IMR-90 (cell line): Measurements from ENCODE around the gene MADD. TPM values are rescaled to one million over a fixed set of nuclear protein-coding genes. Genes with fewer than 3 reads are reported as not detected.
A peak's percentile ranks its signal among the peaks of the same experiment; 100 is the strongest.

ENCODE experiments used
- ATAC-seq: fragments of 200-7000 bp; cut with Tn5 transposase; 2 replicates; pipeline ENCODE4 v1.9.1; 2020; ENCODE audit warnings: low read depth, mild to moderate bottlenecking, moderate library complexity
- BruUV-seq: library from RNA; stranded (reverse); fragments of 400-500 nt; replicated peaks from 2 replicates; lab custom pipeline; 2021; lab: Mats Ljungman, UMichigan
- CTCF ChIA-PET: fragments of 300-600 bp; formaldehyde crosslinking; extraction: SDS; loops from one replicate; lab custom pipeline; 2021; ENCODE audit warnings: antibody characterized with exemption; lab: Yijun Ruan, JAX
- POLR2A ChIA-PET: fragments of 300-600 bp; sonication (Branson Sonifier 250); formaldehyde crosslinking; loops from one replicate; lab custom pipeline; 2022; ENCODE audit warnings: antibody characterized with exemption; ENCODE audit not compliant: unreplicated experiment; lab: Charles Lee
- DNase-seq: peaks from one replicate; pipeline ENCODE4 v3.0.0; 2013
- H2AFZ ChIP-seq: replicated peaks from 2 replicates; pipeline ENCODE3; 2013; ENCODE audit warnings: low read length, mild to moderate bottlenecking; ENCODE audit not compliant: poor library complexity
- H2AK5ac ChIP-seq: 2 replicates; pipeline ENCODE4 v1.6.1; 2013; ENCODE audit warnings: low read depth, low read length, inconsistent platforms
- H2AK9ac ChIP-seq: replicated peaks from 2 replicates; pipeline ENCODE3; 2013; ENCODE audit warnings: mild to moderate bottlenecking, low read depth, low read length, moderate library complexity; ENCODE audit not compliant: poor library complexity
- H2BK120ac ChIP-seq: 2 replicates; pipeline ENCODE4 v1.6.1; 2013; ENCODE audit warnings: low read depth, low read length, inconsistent platforms
- H2BK15ac ChIP-seq: 3 replicates; pipeline ENCODE4 v1.6.1; 2013; ENCODE audit warnings: low read depth, low read length, inconsistent platforms
- H2BK20ac ChIP-seq: 2 replicates; pipeline ENCODE4 v1.6.1; 2013; ENCODE audit warnings: low read depth, mild to moderate bottlenecking, inconsistent platforms, low read length, moderate library complexity
- H2BK5ac ChIP-seq: 2 replicates; pipeline ENCODE4 v1.6.1; 2013; ENCODE audit warnings: mild to moderate bottlenecking, low read depth, low read length, inconsistent platforms; ENCODE audit not compliant: poor library complexity, severe bottlenecking
- H3K14ac ChIP-seq: replicated peaks from 2 replicates; pipeline ENCODE4 v1.6.1; 2013; ENCODE audit warnings: low read depth, low read length, inconsistent platforms
- H3K18ac ChIP-seq: 2 replicates; pipeline ENCODE4 v1.6.1; 2013; ENCODE audit warnings: low read depth, low read length, control low read depth
- H3K23ac ChIP-seq: 2 replicates; pipeline ENCODE4 v1.6.1; 2013; ENCODE audit warnings: low read depth, low read length, inconsistent platforms
- H3K27ac ChIP-seq: 2 replicates; pipeline ENCODE4 v1.5.1; 2013; ENCODE audit warnings: mild to moderate bottlenecking, control low read depth, low read length; ENCODE audit not compliant: insufficient read depth
- H3K27me3 ChIP-seq: 2 replicates; pipeline ENCODE4 v1.6.1; 2013; ENCODE audit warnings: low read length; ENCODE audit not compliant: control insufficient read depth, insufficient read depth
- H3K36me3 ChIP-seq: 2 replicates; pipeline ENCODE4 v1.6.1; 2013; ENCODE audit warnings: low read length, mixed read lengths; ENCODE audit not compliant: control insufficient read depth, insufficient read depth
- H3K4ac ChIP-seq: 2 replicates; pipeline ENCODE4 v1.6.1; 2013; ENCODE audit warnings: low read depth, low read length, inconsistent platforms
- H3K4me1 ChIP-seq: 2 replicates; pipeline ENCODE4 v1.6.1; 2013; ENCODE audit warnings: low read length, mixed read lengths; ENCODE audit not compliant: control insufficient read depth, insufficient read depth
- H3K4me2 ChIP-seq: 2 replicates; pipeline ENCODE4 v1.6.1; 2013; ENCODE audit warnings: low read depth, mild to moderate bottlenecking, control low read depth, low read length, moderate library complexity
- H3K4me3 ChIP-seq: 2 replicates; pipeline ENCODE4 v1.5.1; 2013; ENCODE audit warnings: low read depth, mild to moderate bottlenecking, control low read depth, low read length, moderate library complexity; ENCODE audit not compliant: insufficient read depth
- H3K56ac ChIP-seq: 2 replicates; pipeline ENCODE4 v1.6.1; 2013; ENCODE audit warnings: low read length, inconsistent platforms; ENCODE audit not compliant: insufficient read depth; ENCODE audit errors: extremely low read depth
- H3K79me1 ChIP-seq, 2 experiments: 2 replicates each; pipeline ENCODE4 v1.6.1; 2013; ENCODE audit warnings: low read length in 2 of 2, inconsistent platforms in 1 of 2, low read depth in 1 of 2
- H3K9ac ChIP-seq: 2 replicates; pipeline ENCODE4 v1.6.1; 2013; ENCODE audit warnings: low read depth, low read length, control low read depth
- H3K9me1 ChIP-seq: 2 replicates; pipeline ENCODE4 v1.6.1; 2013; ENCODE audit warnings: low read length, inconsistent platforms; ENCODE audit not compliant: insufficient read depth
- H3K9me3 ChIP-seq: 2 replicates; pipeline ENCODE4 v1.6.1; 2013; ENCODE audit warnings: low read length; ENCODE audit not compliant: control insufficient read depth, insufficient read depth
- H4K20me1 ChIP-seq: 2 replicates; pipeline ENCODE4 v1.6.1; 2013; ENCODE audit warnings: low read length, inconsistent platforms; ENCODE audit not compliant: insufficient read depth
- H4K5ac ChIP-seq: 2 replicates; pipeline ENCODE4 v1.6.1; 2013; ENCODE audit warnings: mild to moderate bottlenecking, low read depth, low read length, control low read depth
- H4K8ac ChIP-seq, 2 experiments: 2 replicates each; pipeline ENCODE4 v1.6.1; 2013; ENCODE audit warnings: low read depth in 2 of 2, low read length in 2 of 2, control low read depth in 1 of 2, inconsistent platforms in 1 of 2
- H4K91ac ChIP-seq: 2 replicates; pipeline ENCODE4 v1.6.1; 2013; ENCODE audit warnings: low read depth, low read length, inconsistent platforms; ENCODE audit not compliant: insufficient read depth
- BHLHE40 ChIP-seq: fragments of 150-350 bp; IDR thresholded peaks from 2 replicates; pipeline ENCODE4 v1.6.1; 2016; ENCODE audit warnings: mild to moderate bottlenecking, low read depth, low read length
- CEBPB ChIP-seq: IDR thresholded peaks from 2 replicates; pipeline ENCODE4 v1.6.1; 2012; ENCODE audit warnings: low read depth, low read length, improper control_type of control experiment
- CHD1 ChIP-seq: IDR thresholded peaks from 2 replicates; pipeline ENCODE4 v1.6.1; 2012; ENCODE audit warnings: low read depth, low read length, improper control_type of control experiment
- FOS ChIP-seq: fragments of 150-350 bp; IDR thresholded peaks from 2 replicates; pipeline ENCODE4 v1.6.1; 2016; ENCODE audit warnings: low read depth, low read length
- MAFK ChIP-seq: IDR thresholded peaks from 2 replicates; pipeline ENCODE4 v1.6.1; 2012; ENCODE audit warnings: low read depth, low read length, improper control_type of control experiment
- MAZ ChIP-seq: IDR thresholded peaks from 2 replicates; pipeline ENCODE4 v1.6.1; 2012; ENCODE audit warnings: low read depth, mild to moderate bottlenecking, low read length, improper control_type of control experiment, moderate library complexity, borderline replicate concordance
- MXI1 ChIP-seq: IDR thresholded peaks from 2 replicates; pipeline ENCODE4 v1.6.1; 2012; ENCODE audit warnings: low read depth, mild to moderate bottlenecking, low read length, moderate library complexity, borderline replicate concordance
- NFE2L2 ChIP-seq: fragments of 150-350 bp; IDR thresholded peaks from 2 replicates; pipeline ENCODE4 v1.6.1; 2016; ENCODE audit warnings: low read depth, mild to moderate bottlenecking, low read length
- POLR2A ChIP-seq: IDR thresholded peaks from 2 replicates; pipeline ENCODE4 v1.6.1; 2012; ENCODE audit warnings: mild to moderate bottlenecking, low read depth, low read length
- RAD21 ChIP-seq: IDR thresholded peaks from 2 replicates; pipeline ENCODE4 v1.6.1; 2012; ENCODE audit warnings: low read length, improper control_type of control experiment
- RCOR1 ChIP-seq: IDR thresholded peaks from 2 replicates; pipeline ENCODE4 v1.6.1; 2012; ENCODE audit warnings: mild to moderate bottlenecking, low read length, improper control_type of control experiment; ENCODE audit not compliant: insufficient replicate concordance
- RFX5 ChIP-seq: IDR thresholded peaks from 2 replicates; pipeline ENCODE4 v1.8.0; 2012; ENCODE audit warnings: low read depth, mild to moderate bottlenecking, low read length, moderate library complexity
- SMC3 ChIP-seq: fragments of 150-350 bp; IDR thresholded peaks from 2 replicates; pipeline ENCODE4 v1.6.1; 2016; ENCODE audit warnings: low read depth, mild to moderate bottlenecking, antibody characterized with exemption, low read length, moderate library complexity
- WGBS, 2 experiments: methylation state at CpG; one replicate each; pipeline versions ENCODE4 v1.1.5 to v1.1.7; 2013; ENCODE audit warnings: missing lambda C conversion rate in 2 of 2; ENCODE audit not compliant: insufficient read length in 1 of 2; ENCODE audit errors: extremely low coverage in 2 of 2; 5-methylcytosine and 5-hydroxymethylcytosine counted together
- dilution Hi-C: fragments of 300-500 bp; cut with HindIII; formaldehyde crosslinking; loops from one replicate; pipeline ENCODE4 v1.14.3; 2018; ENCODE audit warnings: low sequenced_read_pairs; ENCODE audit not compliant: unreplicated experiment
- in situ Hi-C: fragments of 300-500 bp; cut with MboI; formaldehyde crosslinking; loops from 3 replicates; pipeline ENCODE4 v1.14.3; 2019; ENCODE audit warnings: low sequenced_read_pairs, inconsistent platforms, mixed read lengths
- intact Hi-C: fragments of 100-400 bp; cut with micrococcal nuclease; formaldehyde crosslinking; loops from 2 replicates; pipeline ENCODE4 v1.10.0; 2022
- polyA plus RNA-seq, 3 experiments: library from polyadenylated mRNA; depleted of rRNA; stranded (reverse); fragments of >200 nt; gene quantifications; 2 replicates each; pipeline ENCODE4 v1.2.3, GENCODE V29; 2012; ENCODE audit warnings: low replicate concordance in 1 of 3
- total RNA-seq: library from RNA; depleted of rRNA; stranded (reverse); fragments of >200 nt; gene quantifications from 2 replicates; pipeline ENCODE4 v1.2.3, GENCODE V29; 2012
- TF ChIP-seq, protein P1 (sequence below): fragments of 150-350 bp; IDR thresholded peaks from 2 replicates; pipeline ENCODE4 v1.6.1; 2016; ENCODE audit warnings: low read depth, mild to moderate bottlenecking, low read length, moderate library complexity, borderline replicate concordance
- TF ChIP-seq, protein P2 (sequence below): fragments of 150-350 bp; IDR thresholded peaks from 2 replicates; pipeline ENCODE4 v1.6.1; 2017; ENCODE audit warnings: mild to moderate bottlenecking, antibody characterized with exemption, low read length, low read depth
- TF ChIP-seq, protein P3 (sequence below): conservative IDR thresholded peaks from 2 replicates; pipeline ENCODE4 v1.5.1; 2012; ENCODE audit warnings: mild to moderate bottlenecking, low read depth, low read length, improper control_type of control experiment

MADD gene
- total and polyA plus RNA-seq, 2 of the 4 experiments (the other 2 are of a cell fraction) = 13.3 to 16.4 TPM

DNA sequence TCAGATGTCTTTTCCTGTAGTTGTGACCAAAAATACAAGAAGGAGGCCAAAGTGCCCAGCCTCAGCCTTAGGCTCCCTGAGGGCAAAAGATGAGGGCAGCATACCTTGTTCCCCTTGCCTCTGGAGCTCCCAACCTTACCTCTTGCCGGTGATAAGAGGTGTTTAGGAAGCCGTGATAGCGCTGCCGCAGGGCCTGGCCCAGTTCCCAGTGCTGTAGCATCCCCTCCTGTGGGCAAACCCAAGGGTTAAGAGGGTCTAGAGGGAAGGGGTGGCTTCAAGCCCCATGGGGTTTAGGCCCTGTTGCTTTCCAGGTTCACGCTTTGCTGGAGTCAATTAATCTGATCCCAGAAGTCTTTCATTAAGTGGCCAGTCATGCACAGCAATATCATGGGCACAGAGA is 22.4 kb upstream of the MADD start:
- intact Hi-C loops = no loop called here
- CTCF ChIA-PET = no interaction called here
- H2AK9ac ChIP-seq = no peak overlapping the region

More for the DNA sequence above, 22.4 kb upstream of the MADD start:
- in situ Hi-C loops = no loop called here
- H4K5ac ChIP-seq = no peak overlapping the region
- H3K27me3 ChIP-seq = no peaks in the 10 kb centered on the region
- peaks cover 29 to 42% of the 10 kb centered on the region in 2 experiments for H3K79me1 ChIP-seq
- H3K4me1 ChIP-seq = peaks cover 14% of the 10 kb centered on the region
- POLR2A ChIA-PET = no interaction called here
- H2BK15ac ChIP-seq = no peak overlapping the region
- WGBS, 2 experiments = no CpG with 5 or more reads among the region's 5 CpGs
- no peak overlapping the region for H2BK5ac ChIP-seq
- BruUV-seq = no TSS peak
- no peak overlapping the region for H2BK20ac ChIP-seq
- no peak overlapping the region for H3K56ac ChIP-seq
- 0 out of 2 replicates have a peak overlapping the region, but pooled peaks have one; percentile 83 for H3K23ac ChIP-seq
- peaks cover 21% of the 10 kb centered on the region for H3K36me3 ChIP-seq
- H2AFZ ChIP-seq = no peak overlapping the region
- no peak overlapping the region for H2BK120ac ChIP-seq
- H4K8ac ChIP-seq = peak overlapping the region in 1 of 2 experiments; percentile 83; a peak in 1 of 4 replicates
- H3K9ac ChIP-seq = no peak overlapping the region
- TF ChIP-seq CHD1 = no peak
- TF ChIP-seq NFE2L2 = no peak
- TF ChIP-seq SMC3 = no peak
- no peak for TF ChIP-seq MAFK
- TF ChIP-seq RAD21 = no peak
- no peak for TF ChIP-seq RCOR1
- TF ChIP-seq, protein P1, sequence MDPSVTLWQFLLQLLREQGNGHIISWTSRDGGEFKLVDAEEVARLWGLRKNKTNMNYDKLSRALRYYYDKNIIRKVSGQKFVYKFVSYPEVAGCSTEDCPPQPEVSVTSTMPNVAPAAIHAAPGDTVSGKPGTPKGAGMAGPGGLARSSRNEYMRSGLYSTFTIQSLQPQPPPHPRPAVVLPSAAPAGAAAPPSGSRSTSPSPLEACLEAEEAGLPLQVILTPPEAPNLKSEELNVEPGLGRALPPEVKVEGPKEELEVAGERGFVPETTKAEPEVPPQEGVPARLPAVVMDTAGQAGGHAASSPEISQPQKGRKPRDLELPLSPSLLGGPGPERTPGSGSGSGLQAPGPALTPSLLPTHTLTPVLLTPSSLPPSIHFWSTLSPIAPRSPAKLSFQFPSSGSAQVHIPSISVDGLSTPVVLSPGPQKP = no peak
- no peak for TF ChIP-seq BHLHE40
- no peak for TF ChIP-seq MAZ
- TF ChIP-seq, protein P2, sequence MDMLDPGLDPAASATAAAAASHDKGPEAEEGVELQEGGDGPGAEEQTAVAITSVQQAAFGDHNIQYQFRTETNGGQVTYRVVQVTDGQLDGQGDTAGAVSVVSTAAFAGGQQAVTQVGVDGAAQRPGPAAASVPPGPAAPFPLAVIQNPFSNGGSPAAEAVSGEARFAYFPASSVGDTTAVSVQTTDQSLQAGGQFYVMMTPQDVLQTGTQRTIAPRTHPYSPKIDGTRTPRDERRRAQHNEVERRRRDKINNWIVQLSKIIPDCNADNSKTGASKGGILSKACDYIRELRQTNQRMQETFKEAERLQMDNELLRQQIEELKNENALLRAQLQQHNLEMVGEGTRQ = no peak
- no peak for TF ChIP-seq FOS
- TF ChIP-seq CEBPB = no peak
- TF ChIP-seq, protein P3, sequence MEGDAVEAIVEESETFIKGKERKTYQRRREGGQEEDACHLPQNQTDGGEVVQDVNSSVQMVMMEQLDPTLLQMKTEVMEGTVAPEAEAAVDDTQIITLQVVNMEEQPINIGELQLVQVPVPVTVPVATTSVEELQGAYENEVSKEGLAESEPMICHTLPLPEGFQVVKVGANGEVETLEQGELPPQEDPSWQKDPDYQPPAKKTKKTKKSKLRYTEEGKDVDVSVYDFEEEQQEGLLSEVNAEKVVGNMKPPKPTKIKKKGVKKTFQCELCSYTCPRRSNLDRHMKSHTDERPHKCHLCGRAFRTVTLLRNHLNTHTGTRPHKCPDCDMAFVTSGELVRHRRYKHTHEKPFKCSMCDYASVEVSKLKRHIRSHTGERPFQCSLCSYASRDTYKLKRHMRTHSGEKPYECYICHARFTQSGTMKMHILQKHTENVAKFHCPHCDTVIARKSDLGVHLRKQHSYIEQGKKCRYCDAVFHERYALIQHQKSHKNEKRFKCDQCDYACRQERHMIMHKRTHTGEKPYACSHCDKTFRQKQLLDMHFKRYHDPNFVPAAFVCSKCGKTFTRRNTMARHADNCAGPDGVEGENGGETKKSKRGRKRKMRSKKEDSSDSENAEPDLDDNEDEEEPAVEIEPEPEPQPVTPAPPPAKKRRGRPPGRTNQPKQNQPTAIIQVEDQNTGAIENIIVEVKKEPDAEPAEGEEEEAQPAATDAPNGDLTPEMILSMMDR = no peak
- TF ChIP-seq RFX5 = no peak
- TF ChIP-seq MXI1 = no peak
- TF ChIP-seq POLR2A = no peak
- H3K9me3 ChIP-seq = no peaks in the 10 kb centered on the region
- no peak overlapping the region for H3K18ac ChIP-seq
- no peak overlapping the region for H3K4me3 ChIP-seq
- H2AK5ac ChIP-seq = no peak overlapping the region; the same call in 1 of the 2 replicates
- dilution Hi-C loops = no loop called here
- DNase-seq = no peak
- peaks cover 12% of the 10 kb centered on the region for H3K9me1 ChIP-seq
- peak overlapping the region; percentile 69; the same call in 1 of the 2 replicates for H3K4me2 ChIP-seq
- no peak overlapping the region for H3K27ac ChIP-seq
- ATAC-seq = no peak
- no peaks in the 10 kb centered on the region for H4K20me1 ChIP-seq
- no peak overlapping the region for H4K91ac ChIP-seq
- no peak overlapping the region; the same call in 1 of the 2 replicates for H3K4ac ChIP-seq
- H3K14ac ChIP-seq = no peak overlapping the region
